Ovary (tissue), 9 donors: ENCODE data around the gene HERC6. TPM values are rescaled to one million over a fixed set of nuclear protein-coding genes. Genes with fewer than 3 reads are reported as not detected.

Experiments
- DNase-seq, 5 donors: peaks; one replicate each; pipeline ENCODE4 v3.0.0-alpha.2; 2019 to 2020
- H3K27ac ChIP-seq, 2 donors: fragments of 200-600 bp; one replicate each; pipeline versions ENCODE4 v1.5.1 to v1.8.0; 2019 to 2022
- H3K27me3 ChIP-seq: fragments of 200-600 bp; one replicate; pipeline ENCODE4 v1.8.0; 2022
- H3K36me3 ChIP-seq: fragments of 200-600 bp; sonication (generic); one replicate; pipeline ENCODE4 v1.5.1; 2019
- H3K4me1 ChIP-seq: one replicate; pipeline ENCODE4 v1.8.1; 2013; ENCODE audit warnings: mild to moderate bottlenecking, moderate library complexity; ENCODE audit not compliant: insufficient read depth
- H3K4me3 ChIP-seq: fragments of 200-600 bp; sonication (generic); one replicate; pipeline ENCODE4 v1.5.1; 2017
- H3K9me3 ChIP-seq, 2 donors: fragments of 200-600 bp in 1 of 2; sonication (generic) in 1 of 2; one replicate each; pipeline versions ENCODE4 v1.5.1 to v1.8.1; 2013 to 2019; ENCODE audit warnings: mild to moderate bottlenecking in 1 of 2, moderate library complexity in 1 of 2
- CTCF ChIP-seq, 3 donors: fragments of 450-650 bp in 2 of 3; fragments of 200-600 bp in 1 of 3; IDR thresholded peaks; one replicate each; pipeline versions ENCODE4 v1.5.1 to v1.8.0; 2016 to 2022; ENCODE audit warnings: antibody characterized with exemption in 3 of 3, mild to moderate bottlenecking in 1 of 3
- EP300 ChIP-seq: sonication (generic); formaldehyde crosslinking; IDR thresholded peaks from one replicate; pipeline ENCODE4 v1.6.1; 2017; ENCODE audit warnings: antibody characterized with exemption
- POLR2A ChIP-seq: fragments of 450-650 bp; IDR thresholded peaks from one replicate; pipeline ENCODE4 v1.6.1; 2017; ENCODE audit warnings: antibody characterized with exemption, mild to moderate bottlenecking, moderate library complexity
- WGBS, 3 donors: extraction: QIAGEN DNeasy Blood & Tissue Kit in 1 of 3; methylation state at CpG; one replicate each; pipeline versions ENCODE4 v1.1.5 to v1.1.7; 2013 to 2017; 5-methylcytosine and 5-hydroxymethylcytosine counted together
- intact Hi-C, 4 donors: fragments of 100-400 bp; cut with DNase I; formaldehyde crosslinking; loops; one replicate each; pipeline versions ENCODE4 v1.11.0 to v1.15.1; 2022 to 2023
- polyA plus RNA-seq, 2 donors: library from polyadenylated mRNA; stranded (reverse); fragments of 200-250 nt in 1 of 2; fragments of 350-450 nt in 1 of 2; fragmentation: Illumina TruSeq in 1 of 2; extraction: RNeasy Lipid Tissue Mini Kit (QIAGEN cat#74804) in 1 of 2; gene quantifications; one replicate each; pipeline ENCODE4 v1.2.3, GENCODE V29; 2013 to 2014
- small RNA-seq: library from RNA; depleted of rRNA; stranded (forward); fragments of <200 nt; gene quantifications from one replicate; pipeline ENCODE3, GENCODE V24; 2016
- total RNA-seq, 7 donors: library from RNA; depleted of rRNA in 2 of 7; stranded (reverse); fragments of >200 nt in 2 of 7; fragmentation: NEBNext Ultra II Directional in 3 of 7; extraction: Animal tissue kit (Norgen Biotek cat#: 25700) in 3 of 7; gene quantifications; one replicate each; pipeline versions ENCODE4 v1.1.0 to v1.2.4, GENCODE V29; 2016 to 2023
- donor health status: DM: no; HTN: no; CAD: no; lungs with moderate emphysema.
- donor health status: DM: no; HTN: no; CAD: no.
- donor health status: Bipolar disorder and iron deficiency.
- donor health status: DM: yes; HTN: yes; CAD: no.
- donor health status: DM: no; HTN: no; CAD: no.
- donor health status: DM: yes; HTN: yes; CAD: no.

HERC6 gene
- total and polyA plus RNA-seq, 9 donors: 9.1 to 24.5 (median 10.8) TPM

DNA sequence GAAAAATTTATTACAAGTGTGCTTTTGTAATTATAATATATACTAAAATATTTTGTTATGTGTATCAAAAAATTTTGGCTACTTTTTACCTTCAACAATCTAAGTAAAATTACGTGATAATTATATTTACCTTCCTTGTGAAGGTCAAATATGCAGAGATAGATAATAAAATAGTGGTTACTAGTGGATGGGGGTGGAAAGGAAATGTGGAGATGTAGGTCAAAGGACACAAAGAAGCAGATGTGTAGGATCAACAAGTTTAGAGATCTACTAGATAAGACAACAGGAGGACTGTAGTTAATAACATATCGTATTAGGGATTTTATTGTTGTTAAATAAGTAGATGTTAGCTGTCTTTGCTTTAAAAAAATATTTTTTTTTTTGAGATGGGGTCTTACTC lies 99.6 kb downstream of the HERC6 start:
- DNase-seq: no peak
- H3K27ac ChIP-seq: no peak overlapping the region
- TF ChIP-seq POLR2A: no peak
- TF ChIP-seq EP300: no peak
- no peak for TF ChIP-seq CTCF (IDR thresholded peaks at IDR 0.05)
- no peak overlapping the region for H3K4me3 ChIP-seq
- H3K9me3 ChIP-seq: no peaks in the 10 kb centered on the region
- 74 to 88% (median 80%) methylated on average over 2 of the region's 2 CpGs for WGBS, 3 donors
- H3K27me3 ChIP-seq: no peaks in the 10 kb centered on the region
- no peaks in the 10 kb centered on the region for H3K36me3 ChIP-seq
- intact Hi-C loops: no loop called here
- H3K4me1 ChIP-seq: no peaks in the 10 kb centered on the region

- TF ChIP-seq EP300 (no peak), POLR2A (no peak), CTCF (IDR thresholded peaks at IDR 0.05) (no peak)
Observed at GRCh38 chr4:88481537-88481936, 102.9 kb downstream of the HERC6 start.

GRCh38 chr4:88489100-88489761 lies 110.6 kb downstream of the HERC6 start:
- no peaks in the 10 kb centered on the region for H3K4me1 ChIP-seq
- intact Hi-C loops: no loop called here

More at GRCh38 chr4:88481537-88481936, 102.9 kb downstream of the HERC6 start:
- intact Hi-C loops: no loop called here
- WGBS, 3 donors: 2 to 18% (median 8%) methylated on average over 1 of the region's 1 CpG
- Histone ChIP-seq H3K9me3 (no peaks in the 10 kb centered on the region), H3K4me1 (no peaks in the 10 kb centered on the region), H3K27me3 (no peaks in the 10 kb centered on the region), H3K36me3 (no peaks in the 10 kb centered on the region), H3K4me3 (no peak overlapping the region), H3K27ac (no peak overlapping the region)
- no peak for DNase-seq

More at GRCh38 chr4:88489100-88489761, 110.6 kb downstream of the HERC6 start:
- TF ChIP-seq EP300: no peak
- no peak for TF ChIP-seq POLR2A
- TF ChIP-seq CTCF (IDR thresholded peaks at IDR 0.05): no peak
- H3K36me3 ChIP-seq: no peaks in the 10 kb centered on the region
- H3K27ac ChIP-seq: no peak overlapping the region
- H3K27me3 ChIP-seq: no peaks in the 10 kb centered on the region
- 69 to 77% (median 74%) methylated on average over 4 of the region's 4 CpGs for WGBS, 3 donors
- DNase-seq: no peak
- H3K9me3 ChIP-seq: no peaks in the 10 kb centered on the region
- H3K4me3 ChIP-seq: no peak overlapping the region

Small RNAs within 50 kb of the gene (small RNA-seq; reads per million reads assigned to genes)
- not detected for gene RF00019

Other genes with a start within 250 kb of the HERC6 start
- 10 to 100 TPM in 1 of 7 donors, 1 to 10 TPM in 6; 5.9 to 20.1 (median 6.7) TPM for gene ABCG2, start 220.2 kb upstream of the HERC6 start, total RNA-seq
- gene ABCG2, start 220.2 kb upstream of the HERC6 start, polyA plus RNA-seq: 10 to 100 TPM in 1 of 2 donors, 1 to 10 TPM in 1; 4.4 to 13.0 TPM
- 100 to 1,000 TPM in 1 of 7 donors, 10 to 100 TPM in 6; 34.2 to 111 (median 50.5) TPM for gene PPM1K, start 94.3 kb upstream of the HERC6 start, total RNA-seq
- 10 to 100 TPM; 33.6 to 61.0 TPM for gene PPM1K, start 94.3 kb upstream of the HERC6 start, polyA plus RNA-seq
- 10 to 100 TPM; 10.5 to 20.9 (median 18.6) TPM for gene HERC5, start 78.3 kb downstream of the HERC6 start, total RNA-seq
- 10 to 100 TPM; 14.0 to 19.1 TPM for gene HERC5, start 78.3 kb downstream of the HERC6 start, polyA plus RNA-seq
- gene PYURF, start 144.9 kb downstream of the HERC6 start, total RNA-seq: 100 to 1,000 TPM in 1 of 7 donors, 10 to 100 TPM in 6; 72.5 to 105 (median 91.2) TPM
- 100 to 1,000 TPM in 1 of 2 donors, 10 to 100 TPM in 1; 69.8 to 106 TPM for gene PYURF, start 144.9 kb downstream of the HERC6 start, polyA plus RNA-seq
- gene HERC3, start 213.6 kb downstream of the HERC6 start, total RNA-seq: 10 to 100 TPM; 22.2 to 30.9 (median 24.9) TPM
- gene HERC3, start 213.6 kb downstream of the HERC6 start, polyA plus RNA-seq: 10 to 100 TPM; 10.3 to 23.8 TPM